ENCODE data around the gene PGM5. TPM values are rescaled to one million over a fixed set of nuclear protein-coding genes. Genes with fewer than 3 reads are reported as not detected.

Gene PGM5
- total and polyA plus RNA-seq, 2 of the 4 experiments (the other 2 are of a cell fraction): 8.3 to 14.7 TPM

DNA sequence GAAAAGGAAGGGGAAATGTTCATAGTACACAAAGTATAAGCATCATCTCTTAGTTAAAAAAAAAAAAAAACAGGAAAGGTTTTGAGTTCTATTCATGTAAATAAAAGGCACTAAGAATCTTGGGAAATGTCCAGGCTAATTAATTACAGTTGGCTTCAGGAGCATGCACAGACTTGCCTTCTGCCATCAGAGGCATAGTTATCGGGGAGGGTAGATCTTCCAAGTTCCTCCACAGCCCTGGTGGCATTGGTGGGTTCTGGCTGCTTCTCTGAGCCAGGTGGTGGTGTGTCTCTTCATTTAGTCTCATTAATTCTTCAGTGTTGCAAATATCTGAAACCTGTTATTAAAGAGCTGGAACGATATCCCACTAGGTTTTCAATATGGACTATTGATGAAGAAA, 99.0 kb downstream of the PGM5 start:
- H3K4me1 ChIP-seq (ENCODE audit: control insufficient read depth, insufficient read depth, low read length): peaks cover 7% of the 10 kb centered on the region; the same call in 1 of the 2 replicates
- H3K18ac ChIP-seq (ENCODE audit: low read depth, low read length): peak overlapping the region; percentile 42
- intact Hi-C loops (cut with micrococcal nuclease): loop anchor here (5.0 kb wide), 1 partner anchor 93 kb away; no protein-coding TSS in a partner anchor
- H2AFZ ChIP-seq (replicated peaks; ENCODE audit: low read length, poor library complexity): no peak overlapping the region
- in situ Hi-C loops (cut with MboI; ENCODE audit: low sequenced_read_pairs): no loop called here
- H3K4ac ChIP-seq (ENCODE audit: low read depth, low read length): no peak overlapping the region; the same call in 1 of the 2 replicates
- no peak overlapping the region for H2AK5ac ChIP-seq (ENCODE audit: low read depth, low read length)
- no peaks in the 10 kb centered on the region for H3K36me3 ChIP-seq (ENCODE audit: control insufficient read depth, insufficient read depth, low read length)
- no peaks in the 10 kb centered on the region for H4K20me1 ChIP-seq (ENCODE audit: insufficient read depth, low read length)
- TF ChIP-seq MAFK (IDR thresholded peaks at IDR 0.05; ENCODE audit: low read depth, low read length) (no peak), USF2 (IDR thresholded peaks at IDR 0.05; ENCODE audit: low read depth, low read length) (no peak), RAD21 (IDR thresholded peaks at IDR 0.05; ENCODE audit: low read length) (no peak), MAZ (IDR thresholded peaks at IDR 0.05; ENCODE audit: borderline replicate concordance, low read depth, low read length) (no peak), ELK1 (IDR thresholded peaks at IDR 0.05; ENCODE audit: borderline replicate concordance, low read depth, low read length) (no peak), RCOR1 (IDR thresholded peaks at IDR 0.05; ENCODE audit: insufficient replicate concordance, low read length) (no peak), NFE2L2 (IDR thresholded peaks at IDR 0.05; ENCODE audit: low read depth, low read length) (no peak), SMC3 (IDR thresholded peaks at IDR 0.05; ENCODE audit: low read depth, low read length) (no peak), POLR2A (IDR thresholded peaks at IDR 0.05; ENCODE audit: low read depth, low read length) (no peak), FOS (IDR thresholded peaks at IDR 0.05; ENCODE audit: low read depth, low read length) (no peak), CEBPB (IDR thresholded peaks at IDR 0.05; ENCODE audit: low read depth, low read length) (no peak), RFX5 (IDR thresholded peaks at IDR 0.05; ENCODE audit: low read depth, low read length) (no peak), CHD1 (IDR thresholded peaks at IDR 0.05; ENCODE audit: low read depth, low read length) (no peak), BHLHE40 (IDR thresholded peaks at IDR 0.05; ENCODE audit: low read depth, low read length) (no peak), MXI1 (IDR thresholded peaks at IDR 0.05; ENCODE audit: borderline replicate concordance, low read depth, low read length) (no peak)
- TF ChIP-seq, protein P1, sequence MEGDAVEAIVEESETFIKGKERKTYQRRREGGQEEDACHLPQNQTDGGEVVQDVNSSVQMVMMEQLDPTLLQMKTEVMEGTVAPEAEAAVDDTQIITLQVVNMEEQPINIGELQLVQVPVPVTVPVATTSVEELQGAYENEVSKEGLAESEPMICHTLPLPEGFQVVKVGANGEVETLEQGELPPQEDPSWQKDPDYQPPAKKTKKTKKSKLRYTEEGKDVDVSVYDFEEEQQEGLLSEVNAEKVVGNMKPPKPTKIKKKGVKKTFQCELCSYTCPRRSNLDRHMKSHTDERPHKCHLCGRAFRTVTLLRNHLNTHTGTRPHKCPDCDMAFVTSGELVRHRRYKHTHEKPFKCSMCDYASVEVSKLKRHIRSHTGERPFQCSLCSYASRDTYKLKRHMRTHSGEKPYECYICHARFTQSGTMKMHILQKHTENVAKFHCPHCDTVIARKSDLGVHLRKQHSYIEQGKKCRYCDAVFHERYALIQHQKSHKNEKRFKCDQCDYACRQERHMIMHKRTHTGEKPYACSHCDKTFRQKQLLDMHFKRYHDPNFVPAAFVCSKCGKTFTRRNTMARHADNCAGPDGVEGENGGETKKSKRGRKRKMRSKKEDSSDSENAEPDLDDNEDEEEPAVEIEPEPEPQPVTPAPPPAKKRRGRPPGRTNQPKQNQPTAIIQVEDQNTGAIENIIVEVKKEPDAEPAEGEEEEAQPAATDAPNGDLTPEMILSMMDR (conservative IDR thresholded peaks at IDR 0.05; ENCODE audit: low read depth, low read length): no peak
- ATAC-seq (ENCODE audit: low read depth) (no peak), DNase-seq (no peak)
- no TSS peak for BruUV-seq (replicated peaks)
- no peak overlapping the region for H3K4me3 ChIP-seq (ENCODE audit: insufficient read depth, low read depth, low read length)
- H2BK15ac ChIP-seq (ENCODE audit: low read depth, low read length): no peak overlapping the region
- no peak overlapping the region for H3K27ac ChIP-seq (ENCODE audit: insufficient read depth, low read length)
- no peak overlapping the region for H3K56ac ChIP-seq (ENCODE audit: extremely low read depth, insufficient read depth, low read length)
- ChIA-PET CTCF (no interaction called here), POLR2A (ENCODE audit: unreplicated experiment) (no interaction called here)
- H4K8ac ChIP-seq (ENCODE audit: low read depth in 2 of 2, low read length in 2 of 2): no peak overlapping the region
- no peaks in the 10 kb centered on the region for H3K79me1 ChIP-seq (ENCODE audit: low read depth in 1 of 2, low read length in 2 of 2)
- no peaks in the 10 kb centered on the region for H3K9me1 ChIP-seq (ENCODE audit: insufficient read depth, low read length)
- no peak overlapping the region for H4K5ac ChIP-seq (ENCODE audit: low read depth, low read length)
- no peak overlapping the region for H2AK9ac ChIP-seq (replicated peaks; ENCODE audit: low read depth, low read length, poor library complexity)
- H4K91ac ChIP-seq (ENCODE audit: insufficient read depth, low read depth, low read length): no peak overlapping the region
- dilution Hi-C loops (cut with HindIII; ENCODE audit: low sequenced_read_pairs, unreplicated experiment): no loop called here
- no peak overlapping the region for H3K4me2 ChIP-seq (ENCODE audit: low read depth, low read length)
- 0 out of 2 replicates have a peak overlapping the region, but pooled peaks have one; percentile 48 for H3K14ac ChIP-seq (replicated peaks; ENCODE audit: low read depth, low read length)
- no peaks in the 10 kb centered on the region for H3K9me3 ChIP-seq (ENCODE audit: control insufficient read depth, insufficient read depth, low read length)
- WGBS, 2 experiments (ENCODE audit: extremely low coverage in 2 of 2, insufficient read length in 1 of 2): no CpG with 5 or more reads among the region's 2 CpGs
- no peak overlapping the region for H3K23ac ChIP-seq (ENCODE audit: low read depth, low read length)
- no peak overlapping the region for H3K9ac ChIP-seq (ENCODE audit: low read depth, low read length)
- H2BK5ac ChIP-seq (ENCODE audit: low read depth, low read length, poor library complexity, severe bottlenecking): no peak overlapping the region
- 0 out of 2 replicates have a peak overlapping the region, but pooled peaks have one; percentile 41 for H2BK120ac ChIP-seq (ENCODE audit: low read depth, low read length)
- H3K27me3 ChIP-seq (ENCODE audit: control insufficient read depth, insufficient read depth, low read length): no peaks in the 10 kb centered on the region
- H2BK20ac ChIP-seq (ENCODE audit: low read depth, low read length): no peak overlapping the region
